Measurements from ENCODE around the gene POSTN. TPM values are rescaled to one million over a fixed set of nuclear protein-coding genes. Genes with fewer than 3 reads are reported as not detected.
"Not testable (repeated sequence)": the region's sequence is repeated elsewhere in the genome, so short reads cannot be mapped to it uniquely, and the experiment has no call there.

Gene POSTN
- total and polyA plus RNA-seq, 3 donors from 2014 or later, result 10.0 to 23.0 (median 17.5) TPM

- Histone ChIP-seq H3K27ac (no peak overlapping the region), H3K27me3 (no peaks in the 10 kb centered on the region), H3K36me3 (ENCODE audit: low read depth, missing control alignments) (no peaks in the 10 kb centered on the region), H3K4me3 (no peak overlapping the region), H3K4me1 (no peaks in the 10 kb centered on the region), H3K9me3 (no peaks in the 10 kb centered on the region)
- no peak for DNase-seq
- intact Hi-C loops (cut with DNase I; ENCODE audit: low total_unique reads), result no loop called here
- TF ChIP-seq CTCF (IDR thresholded peaks at IDR 0.05), result no peak
- no peak for TF ChIP-seq POLR2A (IDR thresholded peaks at IDR 0.05)
These were observed 22.0 kb downstream of the POSTN start for GRCh38 chr13:37576601-37577000.

- TF ChIP-seq CTCF (IDR thresholded peaks at IDR 0.05) (no peak), POLR2A (IDR thresholded peaks at IDR 0.05) (no peak)
- Histone ChIP-seq H3K27ac (no peak overlapping the region), H3K27me3 (no peaks in the 10 kb centered on the region), H3K4me1 (no peaks in the 10 kb centered on the region), H3K9me3 (no peaks in the 10 kb centered on the region), H3K36me3 (ENCODE audit: low read depth, missing control alignments) (no peaks in the 10 kb centered on the region), H3K4me3 (no peak overlapping the region)
- WGBS, 2 donors, result 84 to 85% methylated on average over 1 of the region's 1 CpG
- intact Hi-C loops (cut with DNase I; ENCODE audit: low total_unique reads), result no loop called here
- DNase-seq, result no peak
These were observed 33.1 kb downstream of the POSTN start for GRCh38 chr13:37565425-37565824.

- WGBS, 2 donors, result 91 to 98% methylated on average over 2 of the region's 2 CpGs
- no peaks in the 10 kb centered on the region for H3K36me3 ChIP-seq (ENCODE audit: low read depth, missing control alignments)
- H3K27me3 ChIP-seq, result no peaks in the 10 kb centered on the region
- no peaks in the 10 kb centered on the region for H3K9me3 ChIP-seq
- intact Hi-C loops (cut with DNase I; ENCODE audit: low total_unique reads), result no loop called here
- DNase-seq, result no peak
- no peak overlapping the region for H3K4me3 ChIP-seq
- TF ChIP-seq CTCF (IDR thresholded peaks at IDR 0.05), result no peak
- TF ChIP-seq POLR2A (IDR thresholded peaks at IDR 0.05), result no peak
- H3K4me1 ChIP-seq, result no peaks in the 10 kb centered on the region
- H3K27ac ChIP-seq, result no peak overlapping the region
These were observed 37.5 kb downstream of the POSTN start for GRCh38 chr13:37561031-37561430.

- Histone ChIP-seq H3K4me1 (no peaks in the 10 kb centered on the region), H3K27me3 (no peaks in the 10 kb centered on the region), H3K4me3 (no peak overlapping the region), H3K27ac (no peak overlapping the region), H3K9me3 (no peaks in the 10 kb centered on the region), H3K36me3 (ENCODE audit: low read depth, missing control alignments) (no peaks in the 10 kb centered on the region)
- WGBS, 2 donors, result 85 to 86% methylated on average over 3 of the region's 3 CpGs
- no peak for TF ChIP-seq CTCF (IDR thresholded peaks at IDR 0.05)
- no peak for TF ChIP-seq POLR2A (IDR thresholded peaks at IDR 0.05)
- no peak for DNase-seq
- intact Hi-C loops (cut with DNase I; ENCODE audit: low total_unique reads), result no loop called here
These were observed 38.0 kb downstream of the POSTN start for GRCh38 chr13:37560526-37560925.

- DNase-seq; H3K4me3 ChIP-seq; H3K9me3 ChIP-seq; H3K27me3 ChIP-seq; intact Hi-C loops (cut with DNase I; ENCODE audit: low total_unique reads); H3K36me3 ChIP-seq (ENCODE audit: low read depth, missing control alignments); H3K27ac ChIP-seq; H3K4me1 ChIP-seq: not testable (repeated sequence)
- 83 to 87% methylated on average over 5 of the region's 5 CpGs for WGBS, 2 donors
These were observed 39.8 kb downstream of the POSTN start for GRCh38 chr13:37558766-37559165.

Measured in testis (tissue), 3 donors.